ENCODE measurements around the gene UQCRQ. TPM values are rescaled to one million over a fixed set of nuclear protein-coding genes. Genes with fewer than 3 reads are reported as not detected.
"Not testable (repeated sequence)": the region's sequence is repeated elsewhere in the genome, so short reads cannot be mapped to it uniquely, and the experiment has no call there.

The UQCRQ gene
- total RNA-seq, 4 donors from 2014 or later, result 160 to 232 (median 193) TPM

GRCh38 chr5:132849347-132849746 is 17.1 kb upstream of the UQCRQ start:
- intact Hi-C loops (cut with DNase I), result no loop called here
- DNase-seq, result no peak
- Histone ChIP-seq H3K4me3 (no peak overlapping the region), H3K27me3 (no peaks in the 10 kb centered on the region), H3K36me3 (no peaks in the 10 kb centered on the region), H3K9me3 (no peaks in the 10 kb centered on the region), H3K4me1 (no peaks in the 10 kb centered on the region), H3K27ac (no peak overlapping the region)
- TF ChIP-seq, protein P1, sequence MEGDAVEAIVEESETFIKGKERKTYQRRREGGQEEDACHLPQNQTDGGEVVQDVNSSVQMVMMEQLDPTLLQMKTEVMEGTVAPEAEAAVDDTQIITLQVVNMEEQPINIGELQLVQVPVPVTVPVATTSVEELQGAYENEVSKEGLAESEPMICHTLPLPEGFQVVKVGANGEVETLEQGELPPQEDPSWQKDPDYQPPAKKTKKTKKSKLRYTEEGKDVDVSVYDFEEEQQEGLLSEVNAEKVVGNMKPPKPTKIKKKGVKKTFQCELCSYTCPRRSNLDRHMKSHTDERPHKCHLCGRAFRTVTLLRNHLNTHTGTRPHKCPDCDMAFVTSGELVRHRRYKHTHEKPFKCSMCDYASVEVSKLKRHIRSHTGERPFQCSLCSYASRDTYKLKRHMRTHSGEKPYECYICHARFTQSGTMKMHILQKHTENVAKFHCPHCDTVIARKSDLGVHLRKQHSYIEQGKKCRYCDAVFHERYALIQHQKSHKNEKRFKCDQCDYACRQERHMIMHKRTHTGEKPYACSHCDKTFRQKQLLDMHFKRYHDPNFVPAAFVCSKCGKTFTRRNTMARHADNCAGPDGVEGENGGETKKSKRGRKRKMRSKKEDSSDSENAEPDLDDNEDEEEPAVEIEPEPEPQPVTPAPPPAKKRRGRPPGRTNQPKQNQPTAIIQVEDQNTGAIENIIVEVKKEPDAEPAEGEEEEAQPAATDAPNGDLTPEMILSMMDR (IDR thresholded peaks at IDR 0.05), result no peak
- no peak for TF ChIP-seq POLR2A (IDR thresholded peaks at IDR 0.05)
- 43 to 59% methylated on average over 1 of the region's 1 CpG for WGBS, 2 donors

DNA sequence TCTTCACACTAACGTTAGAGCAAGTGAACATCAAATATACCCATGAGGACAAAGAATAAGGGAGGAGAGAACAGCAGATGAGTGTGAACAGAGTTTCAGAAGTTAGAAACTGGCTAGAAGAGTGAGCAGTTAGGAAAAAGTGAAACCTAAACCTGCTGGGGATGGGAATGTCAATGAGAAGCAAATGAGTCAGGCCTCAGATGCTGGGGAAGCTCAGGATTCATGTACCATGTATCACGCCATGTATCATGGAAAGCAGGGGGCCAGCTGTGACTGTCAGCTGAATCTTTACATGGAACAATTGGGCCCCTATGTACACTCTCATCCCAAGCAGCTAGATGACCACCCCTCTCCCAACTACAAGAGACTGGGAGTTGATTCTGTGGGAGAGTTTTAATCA is 16.4 kb upstream of the UQCRQ start:
- no peak for DNase-seq
- no peak for TF ChIP-seq POLR2A (IDR thresholded peaks at IDR 0.05)
- TF ChIP-seq, protein P1 (IDR thresholded peaks at IDR 0.05), result no peak
- intact Hi-C loops (cut with DNase I), result no loop called here

DNA sequence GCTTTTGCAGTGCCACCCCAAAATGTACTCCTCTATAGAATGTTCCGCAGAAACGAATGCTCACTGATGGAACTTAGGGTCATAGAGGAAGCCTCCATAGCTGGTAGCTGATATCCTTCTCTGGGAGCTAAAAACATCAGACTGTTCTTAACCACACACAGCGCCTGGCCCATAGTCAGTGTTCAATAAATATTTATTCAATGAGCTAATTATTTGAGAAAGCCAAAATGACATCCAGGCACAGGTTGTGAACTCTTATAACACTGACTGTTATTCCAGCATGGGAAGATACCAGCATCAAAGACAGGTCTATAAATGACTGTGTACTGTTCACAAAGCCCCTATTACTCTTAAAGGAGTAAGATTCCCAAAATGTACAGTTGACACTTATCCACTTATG is 13.1 kb upstream of the UQCRQ start:
- intact Hi-C loops (cut with DNase I), result no loop called here
- 85 to 86% methylated on average over 3 of the region's 3 CpGs for WGBS, 2 donors
- no peak for DNase-seq
- TF ChIP-seq POLR2A (IDR thresholded peaks at IDR 0.05), result no peak
- TF ChIP-seq, protein P1 (IDR thresholded peaks at IDR 0.05), result no peak
- H3K9me3 ChIP-seq, result no peaks in the 10 kb centered on the region
- no peaks in the 10 kb centered on the region for H3K4me1 ChIP-seq
- no peak overlapping the region for H3K27ac ChIP-seq
- H3K27me3 ChIP-seq, result no peaks in the 10 kb centered on the region
- no peaks in the 10 kb centered on the region for H3K36me3 ChIP-seq
- no peak overlapping the region for H3K4me3 ChIP-seq

More for the DNA sequence above, 16.4 kb upstream of the UQCRQ start:
- Histone ChIP-seq H3K27me3 (no peaks in the 10 kb centered on the region), H3K27ac (no peak overlapping the region), H3K36me3 (no peaks in the 10 kb centered on the region), H3K9me3 (no peaks in the 10 kb centered on the region), H3K4me1 (no peaks in the 10 kb centered on the region), H3K4me3 (no peak overlapping the region)
- 79 to 82% methylated on average over 2 of the region's 2 CpGs for whole genome bisulfite sequencing, 2 donors

GRCh38 chr5:132853790-132854189 is 12.7 kb upstream of the UQCRQ start:
- intact Hi-C loops (cut with DNase I), result no loop called here
- Histone ChIP-seq H3K4me3 (no peak overlapping the region), H3K27me3 (no peaks in the 10 kb centered on the region), H3K27ac (no peak overlapping the region), H3K4me1 (no peaks in the 10 kb centered on the region), H3K36me3 (no peaks in the 10 kb centered on the region), H3K9me3 (no peaks in the 10 kb centered on the region)
- TF ChIP-seq, protein P1 (IDR thresholded peaks at IDR 0.05), result no peak
- no peak for TF ChIP-seq POLR2A (IDR thresholded peaks at IDR 0.05)
- 3 to 17% methylated on average over 1 of the region's 1 CpG for WGBS, 2 donors
- no peak for DNase-seq

DNA sequence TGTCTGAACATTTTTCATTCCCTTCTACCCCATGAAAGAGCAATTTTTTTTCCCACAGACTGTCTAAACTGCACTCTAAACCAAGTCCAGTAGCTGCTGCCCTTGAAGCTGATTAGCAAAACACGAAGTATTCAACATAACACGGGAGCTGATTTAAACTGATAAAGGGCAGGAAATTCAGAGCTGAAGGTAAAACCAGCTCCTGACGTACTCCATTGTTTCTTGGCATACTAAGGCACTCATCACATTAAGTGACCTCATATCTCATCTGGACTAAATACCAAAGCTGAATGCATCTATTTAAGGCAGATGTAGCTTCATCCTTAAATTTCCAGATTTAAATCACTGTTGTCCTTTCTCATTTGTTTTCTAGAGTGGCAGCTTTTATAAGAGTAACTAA is 12.1 kb upstream of the UQCRQ start:
- Histone ChIP-seq H3K4me3 (no peak overlapping the region), H3K27ac (no peak overlapping the region), H3K9me3 (no peaks in the 10 kb centered on the region), H3K4me1 (no peaks in the 10 kb centered on the region), H3K27me3 (no peaks in the 10 kb centered on the region), H3K36me3 (no peaks in the 10 kb centered on the region)
- TF ChIP-seq, protein P1 (IDR thresholded peaks at IDR 0.05), result no peak
- no peak for TF ChIP-seq POLR2A (IDR thresholded peaks at IDR 0.05)
- 45 to 51% methylated on average over 3 of the region's 3 CpGs for WGBS, 2 donors
- DNase-seq, result no peak
- intact Hi-C loops (cut with DNase I), result no loop called here

- WGBS, 2 donors, result 89 to 96% methylated on average over 5 of the region's 5 CpGs
- H3K27ac ChIP-seq; H3K4me1 ChIP-seq; H3K9me3 ChIP-seq; DNase-seq; H3K27me3 ChIP-seq; H3K36me3 ChIP-seq; intact Hi-C loops (cut with DNase I); H3K4me3 ChIP-seq: not testable (repeated sequence)
Measured at GRCh38 chr5:132854992-132855391, 11.4 kb upstream of the UQCRQ start.

Data from esophagus squamous epithelium (tissue), 5 donors.